SK-N-SH (cell line): ENCODE data around the gene TCF7L2. TPM values are rescaled to one million over a fixed set of nuclear protein-coding genes. Genes with fewer than 3 reads are reported as not detected.

Experiments
- CTCF ChIA-PET: fragments of 300-600, 350-600 bp; formaldehyde crosslinking; extraction: SDS; loops from one replicate; lab custom pipeline; 2021; lab: Yijun Ruan, JAX
- POLR2A ChIA-PET: fragments of 350-600 bp; sonication (Branson Sonifier 250); formaldehyde crosslinking; extraction: SDS; loops from one replicate; lab custom pipeline; 2020; ENCODE audit warnings: antibody characterized with exemption, inconsistent platforms; lab: Yijun Ruan, JAX
- DNase-seq: peaks from one replicate; pipeline ENCODE4 v3.0.0; 2012
- H2AFZ ChIP-seq: fragments of 200-600 bp; sonication (generic); 2 replicates; pipeline ENCODE4 v1.8.1; 2016; ENCODE audit warnings: antibody characterized with exemption, mild to moderate bottlenecking, low read depth
- H3F3A ChIP-seq: fragments of 200-600 bp; sonication (generic); replicated peaks from 2 replicates; pipeline ENCODE3; 2016; ENCODE audit warnings: antibody characterized with exemption, mild to moderate bottlenecking; ENCODE audit not compliant: insufficient read depth
- H3K27ac ChIP-seq, 2 experiments: fragments of 200-500 bp in 1 of 2; fragments of 200-600 bp in 1 of 2; sonication (Bioruptor generic) in 1 of 2; sonication (generic), shearing (Covaris generic) in 1 of 2; 2 replicates each; pipeline versions ENCODE4 v1.5.1 to v1.6.1; 2014 to 2016; ENCODE audit warnings: low read depth in 2 of 2, inconsistent platforms in 1 of 2, low read length in 1 of 2, mild to moderate bottlenecking in 1 of 2, mixed read lengths in 1 of 2
- H3K27me3 ChIP-seq: fragments of 200-600 bp; sonication (generic), shearing (Covaris generic); 2 replicates; pipeline ENCODE4 v1.6.1; 2016; ENCODE audit warnings: mixed run types; ENCODE audit not compliant: insufficient read depth
- H3K36me3 ChIP-seq, 2 experiments: fragments of 200-500 bp in 1 of 2; fragments of 200-600 bp in 1 of 2; sonication (Bioruptor generic) in 1 of 2; sonication (generic) in 1 of 2; replicated peaks in 1 of 2; 2 replicates each; pipeline versions ENCODE3 to v1.5.1; 2014 to 2016; ENCODE audit warnings: low read length in 1 of 2, mild to moderate bottlenecking in 1 of 2; ENCODE audit not compliant: insufficient read depth in 2 of 2, control insufficient read depth in 1 of 2
- H3K4me1 ChIP-seq, 2 experiments: fragments of 200-500 bp in 1 of 2; fragments of 200-600 bp in 1 of 2; sonication (Bioruptor generic) in 1 of 2; sonication (generic), shearing (Covaris generic) in 1 of 2; 2 replicates each; pipeline versions ENCODE4 v1.5.1 to v1.6.1; 2014 to 2016; ENCODE audit warnings: low read depth in 1 of 2, low read length in 1 of 2, mixed run types in 1 of 2; ENCODE audit not compliant: insufficient read depth in 2 of 2, control insufficient read depth in 1 of 2
- H3K4me2 ChIP-seq: fragments of 200-600 bp; sonication (generic), shearing (Covaris generic); 2 replicates; pipeline ENCODE4 v1.6.1; 2017; ENCODE audit warnings: mixed run types
- H3K4me3 ChIP-seq, 2 experiments: fragments of 200-500 bp in 1 of 2; fragments of 200-600 bp in 1 of 2; sonication (Bioruptor generic) in 1 of 2; sonication (generic), shearing (Covaris generic) in 1 of 2; 2 replicates each; pipeline versions ENCODE4 v1.5.1 to v1.8.1; 2014 to 2016; ENCODE audit warnings: low read depth in 2 of 2, inconsistent platforms in 1 of 2, low read length in 1 of 2, mild to moderate bottlenecking in 1 of 2, mixed read lengths in 1 of 2, moderate library complexity in 1 of 2
- H3K79me2 ChIP-seq: fragments of 200-600 bp; sonication (generic); 2 replicates; pipeline ENCODE4 v1.8.1; 2017; ENCODE audit warnings: mild to moderate bottlenecking; ENCODE audit not compliant: insufficient read depth
- H3K9ac ChIP-seq: fragments of 200-600 bp; sonication (generic); 2 replicates; pipeline ENCODE4 v1.6.1; 2017; ENCODE audit warnings: mixed run types
- H3K9me2 ChIP-seq: fragments of 200-600 bp; sonication (generic); 2 replicates; pipeline ENCODE4 v1.6.1; 2017; ENCODE audit warnings: mixed run types
- H3K9me3 ChIP-seq: fragments of 200-600 bp; sonication (generic); 2 replicates; pipeline ENCODE4 v1.6.1; 2017; ENCODE audit warnings: mixed run types, mild to moderate bottlenecking, moderate library complexity
- H4K20me1 ChIP-seq: fragments of 200-600 bp; sonication (generic); 2 replicates; pipeline ENCODE4 v1.6.1; 2017; ENCODE audit warnings: mild to moderate bottlenecking, mixed run types; ENCODE audit not compliant: insufficient read depth
- CHD2 ChIP-seq: fragments of 150-350 bp; IDR thresholded peaks from 2 replicates; pipeline ENCODE4 v1.6.1; 2018; ENCODE audit warnings: low read length; ENCODE audit not compliant: partially characterized antibody
- EP300 ChIP-seq, 2 experiments: IDR thresholded peaks; 2 replicates each; pipeline versions ENCODE4 v1.4.0 to v1.6.1; 2012; ENCODE audit warnings: borderline replicate concordance in 1 of 2, low read depth in 1 of 2, low read length in 1 of 2
- FOXM1 ChIP-seq: IDR thresholded peaks from 2 replicates; pipeline ENCODE4 v1.4.0; 2012; ENCODE audit warnings: low read depth, mild to moderate bottlenecking
- GATA2 ChIP-seq: sonication (generic); formaldehyde crosslinking; IDR thresholded peaks from 2 replicates; pipeline ENCODE4 v1.5.0; 2020; ENCODE audit warnings: mild to moderate bottlenecking, missing genetic modification reagents
- IRF3 ChIP-seq: fragments of 150-350 bp; IDR thresholded peaks from 2 replicates; pipeline ENCODE4 v1.6.1; 2016; ENCODE audit warnings: mild to moderate bottlenecking, low read depth, low read length
- JUND ChIP-seq: IDR thresholded peaks from 2 replicates; pipeline ENCODE4 v1.4.0; 2012
- MEF2A ChIP-seq: IDR thresholded peaks from 2 replicates; pipeline ENCODE4 v1.4.0; 2012; ENCODE audit warnings: low read depth, borderline replicate concordance
- NFIC ChIP-seq: IDR thresholded peaks from 2 replicates; pipeline ENCODE4 v1.4.0; 2012; ENCODE audit warnings: borderline replicate concordance
- RAD21 ChIP-seq: IDR thresholded peaks from 2 replicates; pipeline ENCODE4 v1.6.1; 2012; ENCODE audit warnings: mild to moderate bottlenecking, low read length
- RCOR1 ChIP-seq: fragments of 150-350 bp; IDR thresholded peaks from 2 replicates; pipeline ENCODE4 v1.6.1; 2017; ENCODE audit warnings: antibody characterized with exemption, low read length
- SMC3 ChIP-seq: IDR thresholded peaks from 2 replicates; pipeline ENCODE4 v1.6.1; 2012; ENCODE audit warnings: low read depth, low read length, improper control_type of control experiment
- TAF1 ChIP-seq: IDR thresholded peaks from 2 replicates; pipeline ENCODE4 v1.6.1; 2012; ENCODE audit warnings: low read depth, mild to moderate bottlenecking, low read length, moderate library complexity, borderline replicate concordance
- TCF12 ChIP-seq: IDR thresholded peaks from 2 replicates; pipeline ENCODE4 v1.4.0; 2012
- TEAD4 ChIP-seq: IDR thresholded peaks from 2 replicates; pipeline ENCODE4 v1.4.0; 2012; ENCODE audit warnings: mild to moderate bottlenecking, borderline replicate concordance; ENCODE audit not compliant: insufficient read depth
- YY1 ChIP-seq: IDR thresholded peaks from 2 replicates; pipeline ENCODE4 v1.4.0; 2012; ENCODE audit warnings: low read depth, mild to moderate bottlenecking
- WGBS: methylation state at CpG from one replicate; pipeline ENCODE4 v1.1.6; 2017; ENCODE audit warnings: low lambda C conversion rate; 5-methylcytosine and 5-hydroxymethylcytosine counted together
- polyA plus RNA-seq, 3 experiments: library from polyadenylated mRNA; depleted of rRNA; stranded (reverse); fragments of >200 nt; gene quantifications; 2 replicates each; pipeline ENCODE4 v1.2.3, GENCODE V29; 2012
- TF ChIP-seq, protein P1 (sequence below): IDR thresholded peaks from 2 replicates; pipeline ENCODE4 v1.4.0; 2012; ENCODE audit warnings: low read depth
- TF ChIP-seq, protein P2 (sequence below): fragments of 200-600 bp; sonication (generic); IDR thresholded peaks from 2 replicates; pipeline ENCODE4 v1.6.1; 2017; ENCODE audit warnings: antibody characterized with exemption, mild to moderate bottlenecking, moderate library complexity
- TF ChIP-seq, protein P3 (sequence below): IDR thresholded peaks from 2 replicates; pipeline ENCODE4 v1.6.1; 2012; ENCODE audit warnings: mild to moderate bottlenecking, low read depth, low read length, moderate library complexity

TCF7L2 gene
- polyA plus RNA-seq, 1 of the 3 experiments (the other 2 are of a cell fraction), result 10.2 TPM

DNA sequence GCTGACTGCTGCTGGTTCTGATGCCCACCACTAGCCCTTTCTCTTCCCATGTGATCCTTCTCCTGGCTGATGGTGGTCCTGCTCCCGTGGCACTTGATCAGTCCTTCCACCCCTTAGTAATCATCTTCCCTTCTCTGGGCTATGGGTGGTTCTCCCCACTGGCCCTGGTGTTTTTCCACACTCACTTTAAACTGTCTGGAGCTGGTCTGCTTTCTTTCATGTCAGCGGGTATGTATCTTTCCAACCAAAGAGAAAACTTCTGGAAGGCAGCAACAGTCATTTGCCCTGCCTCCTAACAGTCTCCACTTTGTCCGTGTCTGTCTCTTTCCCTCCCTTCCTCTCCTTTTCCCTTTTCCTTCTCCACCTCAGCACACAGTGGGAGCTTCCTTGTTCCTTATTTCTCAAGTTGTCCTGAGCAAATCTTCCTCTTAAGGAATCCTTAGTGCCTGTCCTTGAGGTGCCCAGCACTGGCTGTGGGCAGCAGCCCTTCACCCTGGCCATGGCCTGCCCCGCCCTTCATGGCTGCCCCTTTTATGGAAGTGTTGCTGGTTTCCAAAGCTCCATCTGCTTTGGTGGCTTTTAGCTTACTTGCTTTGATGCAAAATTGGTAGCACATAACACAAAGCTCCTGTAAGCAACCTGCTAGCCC lies 189.0 kb downstream of the TCF7L2 start:
- CTCF ChIA-PET, result interaction anchor here (1.0 to 2.2 kb wide), 7 partner anchors 9 to 323 kb away, joined by 3 to 18 read pairs (median 5); no protein-coding TSS in a partner anchor
- Histone ChIP-seq H3K4me3 (no peak overlapping the region), H3K27ac (no peak overlapping the region), H4K20me1 (no peaks in the 10 kb centered on the region)
- WGBS, result 92% methylated on average over 4 of the region's 4 CpGs
- TF ChIP-seq TAF1, result no peak
- TF ChIP-seq TEAD4, result no peak
- TF ChIP-seq MEF2A, result no peak
- no peak for TF ChIP-seq EP300 (IDR thresholded peaks at IDR 0.05; ENCODE audit: borderline replicate concordance in 1 of 2, low read depth in 1 of 2, low read length in 1 of 2)
- TF ChIP-seq, protein P1, sequence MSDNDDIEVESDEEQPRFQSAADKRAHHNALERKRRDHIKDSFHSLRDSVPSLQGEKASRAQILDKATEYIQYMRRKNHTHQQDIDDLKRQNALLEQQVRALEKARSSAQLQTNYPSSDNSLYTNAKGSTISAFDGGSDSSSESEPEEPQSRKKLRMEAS, result no peak
- TF ChIP-seq RAD21, result no peak
- no peak for TF ChIP-seq SMC3
- no peak for TF ChIP-seq GATA2
- TF ChIP-seq, protein P2, sequence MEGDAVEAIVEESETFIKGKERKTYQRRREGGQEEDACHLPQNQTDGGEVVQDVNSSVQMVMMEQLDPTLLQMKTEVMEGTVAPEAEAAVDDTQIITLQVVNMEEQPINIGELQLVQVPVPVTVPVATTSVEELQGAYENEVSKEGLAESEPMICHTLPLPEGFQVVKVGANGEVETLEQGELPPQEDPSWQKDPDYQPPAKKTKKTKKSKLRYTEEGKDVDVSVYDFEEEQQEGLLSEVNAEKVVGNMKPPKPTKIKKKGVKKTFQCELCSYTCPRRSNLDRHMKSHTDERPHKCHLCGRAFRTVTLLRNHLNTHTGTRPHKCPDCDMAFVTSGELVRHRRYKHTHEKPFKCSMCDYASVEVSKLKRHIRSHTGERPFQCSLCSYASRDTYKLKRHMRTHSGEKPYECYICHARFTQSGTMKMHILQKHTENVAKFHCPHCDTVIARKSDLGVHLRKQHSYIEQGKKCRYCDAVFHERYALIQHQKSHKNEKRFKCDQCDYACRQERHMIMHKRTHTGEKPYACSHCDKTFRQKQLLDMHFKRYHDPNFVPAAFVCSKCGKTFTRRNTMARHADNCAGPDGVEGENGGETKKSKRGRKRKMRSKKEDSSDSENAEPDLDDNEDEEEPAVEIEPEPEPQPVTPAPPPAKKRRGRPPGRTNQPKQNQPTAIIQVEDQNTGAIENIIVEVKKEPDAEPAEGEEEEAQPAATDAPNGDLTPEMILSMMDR, result no peak
- TF ChIP-seq RCOR1, result no peak
- TF ChIP-seq IRF3, result no peak
- TF ChIP-seq CHD2, result no peak
- TF ChIP-seq, protein P3, sequence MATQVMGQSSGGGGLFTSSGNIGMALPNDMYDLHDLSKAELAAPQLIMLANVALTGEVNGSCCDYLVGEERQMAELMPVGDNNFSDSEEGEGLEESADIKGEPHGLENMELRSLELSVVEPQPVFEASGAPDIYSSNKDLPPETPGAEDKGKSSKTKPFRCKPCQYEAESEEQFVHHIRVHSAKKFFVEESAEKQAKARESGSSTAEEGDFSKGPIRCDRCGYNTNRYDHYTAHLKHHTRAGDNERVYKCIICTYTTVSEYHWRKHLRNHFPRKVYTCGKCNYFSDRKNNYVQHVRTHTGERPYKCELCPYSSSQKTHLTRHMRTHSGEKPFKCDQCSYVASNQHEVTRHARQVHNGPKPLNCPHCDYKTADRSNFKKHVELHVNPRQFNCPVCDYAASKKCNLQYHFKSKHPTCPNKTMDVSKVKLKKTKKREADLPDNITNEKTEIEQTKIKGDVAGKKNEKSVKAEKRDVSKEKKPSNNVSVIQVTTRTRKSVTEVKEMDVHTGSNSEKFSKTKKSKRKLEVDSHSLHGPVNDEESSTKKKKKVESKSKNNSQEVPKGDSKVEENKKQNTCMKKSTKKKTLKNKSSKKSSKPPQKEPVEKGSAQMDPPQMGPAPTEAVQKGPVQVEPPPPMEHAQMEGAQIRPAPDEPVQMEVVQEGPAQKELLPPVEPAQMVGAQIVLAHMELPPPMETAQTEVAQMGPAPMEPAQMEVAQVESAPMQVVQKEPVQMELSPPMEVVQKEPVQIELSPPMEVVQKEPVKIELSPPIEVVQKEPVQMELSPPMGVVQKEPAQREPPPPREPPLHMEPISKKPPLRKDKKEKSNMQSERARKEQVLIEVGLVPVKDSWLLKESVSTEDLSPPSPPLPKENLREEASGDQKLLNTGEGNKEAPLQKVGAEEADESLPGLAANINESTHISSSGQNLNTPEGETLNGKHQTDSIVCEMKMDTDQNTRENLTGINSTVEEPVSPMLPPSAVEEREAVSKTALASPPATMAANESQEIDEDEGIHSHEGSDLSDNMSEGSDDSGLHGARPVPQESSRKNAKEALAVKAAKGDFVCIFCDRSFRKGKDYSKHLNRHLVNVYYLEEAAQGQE, result no peak
- no peak for TF ChIP-seq FOXM1
- TF ChIP-seq JUND, result no peak
- no peak for TF ChIP-seq TCF12
- TF ChIP-seq YY1, result no peak
- TF ChIP-seq NFIC, result no peak
- TF ChIP-seq, all 33 proteins: peak for 0
- DNase-seq, result no peak
- Histone ChIP-seq H3K27me3 (no peaks in the 10 kb centered on the region), H3K9me3 (no peaks in the 10 kb centered on the region), H3K9me2 (no peaks in the 10 kb centered on the region), H3K36me3 (peaks cover 5 to 7% of the 10 kb centered on the region in 2 experiments), H3K4me1 (peaks cover 3 to 4% of the 10 kb centered on the region in 2 experiments; a peak in 2 of 4 replicates), H3K9ac (no peak overlapping the region), H3F3A (no peaks in the 10 kb centered on the region), H3K79me2 (no peaks in the 10 kb centered on the region), H2AFZ (no peak overlapping the region), H3K4me2 (no peak overlapping the region)
- POLR2A ChIA-PET, result no interaction called here
